HG03103 (cell line): ENCODE data around the gene MAST4.
A peak's percentile ranks its signal among the peaks of the same experiment; 100 is the strongest.
"Not testable (repeated sequence)": the region's sequence is repeated elsewhere in the genome, so short reads cannot be mapped to it uniquely, and the experiment has no call there.

Experiments used
- ATAC-seq: cut with Tn5 transposase; IDR thresholded peaks from one replicate; pipeline ENCODE4 v1.9.1; 2021; ENCODE audit warnings: low read depth; ENCODE audit not compliant: unreplicated experiment

MAST4 gene

DNA sequence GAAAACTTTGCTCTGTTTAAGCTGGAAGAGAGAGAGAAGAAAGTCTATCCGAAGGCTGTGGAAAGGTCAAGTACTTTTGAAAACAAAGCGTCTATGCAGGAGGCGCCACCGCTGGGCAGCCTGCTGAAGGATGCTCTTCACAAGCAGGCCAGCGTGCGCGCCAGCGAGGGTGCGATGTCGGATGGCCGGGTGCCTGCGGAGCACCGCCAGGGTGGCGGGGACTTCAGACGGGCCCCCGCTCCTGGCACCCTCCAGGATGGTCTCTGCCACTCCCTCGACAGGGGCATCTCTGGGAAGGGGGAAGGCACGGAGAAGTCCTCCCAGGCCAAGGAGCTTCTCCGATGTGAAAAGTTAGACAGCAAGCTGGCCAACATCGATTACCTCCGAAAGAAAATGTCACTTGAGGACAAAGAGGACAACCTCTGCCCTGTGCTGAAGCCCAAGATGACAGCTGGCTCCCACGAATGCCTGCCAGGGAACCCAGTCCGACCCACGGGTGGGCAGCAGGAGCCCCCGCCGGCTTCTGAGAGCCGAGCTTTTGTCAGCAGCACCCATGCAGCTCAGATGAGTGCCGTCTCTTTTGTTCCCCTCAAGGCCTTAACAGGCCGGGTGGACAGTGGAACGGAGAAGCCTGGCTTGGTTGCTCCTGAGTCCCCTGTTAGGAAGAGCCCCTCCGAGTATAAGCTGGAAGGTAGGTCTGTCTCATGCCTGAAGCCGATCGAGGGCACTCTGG lies 567.8 kb downstream of the MAST4 start:
- ATAC-seq = no peak

DNA sequence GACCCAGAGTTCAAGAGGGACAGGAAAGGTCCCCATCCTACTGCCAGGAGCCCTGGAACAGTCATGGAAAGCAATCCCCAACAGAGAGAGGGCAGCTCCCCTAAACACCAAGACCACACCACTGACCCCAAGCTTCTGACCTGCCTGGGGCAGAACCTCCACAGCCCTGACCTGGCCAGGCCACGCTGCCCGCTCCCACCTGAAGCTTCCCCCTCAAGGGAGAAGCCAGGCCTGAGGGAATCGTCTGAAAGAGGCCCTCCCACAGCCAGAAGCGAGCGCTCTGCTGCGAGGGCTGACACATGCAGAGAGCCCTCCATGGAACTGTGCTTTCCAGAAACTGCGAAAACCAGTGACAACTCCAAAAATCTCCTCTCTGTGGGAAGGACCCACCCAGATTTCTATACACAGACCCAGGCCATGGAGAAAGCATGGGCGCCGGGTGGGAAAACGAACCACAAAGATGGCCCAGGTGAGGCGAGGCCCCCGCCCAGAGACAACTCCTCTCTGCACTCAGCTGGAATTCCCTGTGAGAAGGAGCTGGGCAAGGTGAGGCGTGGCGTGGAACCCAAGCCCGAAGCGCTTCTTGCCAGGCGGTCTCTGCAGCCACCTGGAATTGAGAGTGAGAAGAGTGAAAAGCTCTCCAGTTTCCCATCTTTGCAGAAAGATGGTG lies 568.8 kb downstream of the MAST4 start:
- no peak for ATAC-seq

DNA sequence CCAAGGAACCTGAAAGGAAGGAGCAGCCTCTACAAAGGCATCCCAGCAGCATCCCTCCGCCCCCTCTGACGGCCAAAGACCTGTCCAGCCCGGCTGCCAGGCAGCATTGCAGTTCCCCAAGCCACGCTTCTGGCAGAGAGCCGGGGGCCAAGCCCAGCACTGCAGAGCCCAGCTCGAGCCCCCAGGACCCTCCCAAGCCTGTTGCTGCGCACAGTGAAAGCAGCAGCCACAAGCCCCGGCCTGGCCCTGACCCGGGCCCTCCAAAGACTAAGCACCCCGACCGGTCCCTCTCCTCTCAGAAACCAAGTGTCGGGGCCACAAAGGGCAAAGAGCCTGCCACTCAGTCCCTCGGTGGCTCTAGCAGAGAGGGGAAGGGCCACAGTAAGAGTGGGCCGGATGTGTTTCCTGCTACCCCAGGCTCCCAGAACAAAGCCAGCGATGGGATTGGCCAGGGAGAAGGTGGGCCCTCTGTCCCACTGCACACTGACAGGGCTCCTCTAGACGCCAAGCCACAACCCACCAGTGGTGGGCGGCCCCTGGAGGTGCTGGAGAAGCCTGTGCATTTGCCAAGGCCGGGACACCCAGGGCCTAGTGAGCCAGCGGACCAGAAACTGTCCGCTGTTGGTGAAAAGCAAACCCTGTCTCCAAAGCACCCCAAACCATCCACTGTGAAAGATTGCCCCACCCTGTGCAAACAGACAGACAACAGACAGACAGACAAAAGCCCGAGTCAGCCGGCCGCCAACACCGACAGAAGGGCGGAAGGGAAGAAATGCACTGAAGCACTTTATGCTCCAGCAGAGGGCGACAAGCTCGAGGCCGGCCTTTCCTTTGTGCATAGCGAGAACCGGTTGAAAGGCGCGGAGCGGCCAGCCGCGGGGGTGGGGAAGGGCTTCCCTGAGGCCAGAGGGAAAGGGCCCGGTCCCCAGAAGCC lies 569.6 kb downstream of the MAST4 start:
- ATAC-seq = peak; percentile 83

DNA sequence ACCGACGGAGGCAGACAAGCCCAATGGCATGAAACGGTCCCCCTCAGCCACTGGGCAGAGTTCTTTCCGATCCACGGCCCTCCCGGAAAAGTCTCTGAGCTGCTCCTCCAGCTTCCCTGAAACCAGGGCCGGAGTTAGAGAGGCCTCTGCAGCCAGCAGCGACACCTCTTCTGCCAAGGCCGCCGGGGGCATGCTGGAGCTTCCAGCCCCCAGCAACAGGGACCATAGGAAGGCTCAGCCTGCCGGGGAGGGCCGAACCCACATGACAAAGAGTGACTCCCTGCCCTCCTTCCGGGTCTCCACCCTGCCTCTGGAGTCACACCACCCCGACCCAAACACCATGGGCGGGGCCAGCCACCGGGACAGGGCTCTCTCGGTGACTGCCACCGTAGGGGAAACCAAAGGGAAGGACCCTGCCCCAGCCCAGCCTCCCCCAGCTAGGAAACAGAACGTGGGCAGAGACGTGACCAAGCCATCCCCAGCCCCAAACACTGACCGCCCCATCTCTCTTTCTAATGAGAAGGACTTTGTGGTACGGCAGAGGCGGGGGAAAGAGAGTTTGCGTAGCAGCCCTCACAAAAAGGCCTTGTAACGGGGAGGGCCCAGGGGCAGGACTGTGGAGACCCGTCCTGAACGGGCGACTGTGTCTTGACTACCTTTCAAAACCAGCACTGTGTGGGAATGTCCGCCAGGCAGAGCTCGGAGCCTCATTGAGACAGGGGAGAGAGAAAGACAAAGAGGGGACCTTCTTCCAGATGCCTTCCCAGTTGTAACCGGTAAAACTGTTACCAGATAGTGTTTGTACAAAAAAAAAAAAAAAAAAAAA lies 570.5 kb downstream of the MAST4 start:
- peak; percentile 36 for ATAC-seq

DNA sequence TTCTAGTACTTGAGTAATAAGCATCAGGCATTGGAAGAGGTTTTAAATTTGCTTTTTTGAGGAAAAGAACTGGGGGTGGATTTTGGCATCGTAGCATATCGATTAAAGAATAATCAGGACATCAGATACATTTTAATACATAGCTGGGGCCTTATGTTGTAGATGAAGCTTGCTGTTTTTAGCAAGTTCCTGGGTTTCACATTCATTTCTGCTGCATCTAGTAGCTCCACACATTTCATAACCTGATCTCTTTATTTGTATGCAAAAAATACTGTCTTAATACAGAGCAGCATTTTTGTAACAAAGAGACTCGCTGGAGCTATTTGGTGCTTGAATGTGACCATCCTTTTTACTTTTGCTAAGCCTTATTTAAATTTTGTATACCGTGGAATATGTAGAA lies 571.9 kb downstream of the MAST4 start:
- ATAC-seq = no peak

DNA sequence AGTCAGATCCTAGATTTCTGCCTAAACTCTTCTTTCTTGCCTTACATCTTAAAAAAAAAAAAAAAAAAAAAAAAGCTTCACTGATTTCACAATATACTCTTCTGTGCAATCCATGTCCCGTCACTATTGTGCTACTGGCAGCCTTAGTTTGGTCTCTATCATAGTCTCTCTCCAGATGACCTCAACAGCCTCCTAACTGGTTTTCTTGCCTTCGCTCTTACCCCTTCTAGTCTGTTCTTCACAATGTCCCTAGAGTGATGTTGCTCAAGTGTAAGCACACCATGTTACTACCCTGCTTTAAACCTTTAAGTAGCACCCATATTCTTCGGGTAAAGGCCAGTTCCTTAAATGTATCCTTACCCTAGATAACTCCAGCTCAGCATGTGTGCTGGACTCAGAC lies 574.6 kb downstream of the MAST4 start:
- ATAC-seq = no peak

DNA sequence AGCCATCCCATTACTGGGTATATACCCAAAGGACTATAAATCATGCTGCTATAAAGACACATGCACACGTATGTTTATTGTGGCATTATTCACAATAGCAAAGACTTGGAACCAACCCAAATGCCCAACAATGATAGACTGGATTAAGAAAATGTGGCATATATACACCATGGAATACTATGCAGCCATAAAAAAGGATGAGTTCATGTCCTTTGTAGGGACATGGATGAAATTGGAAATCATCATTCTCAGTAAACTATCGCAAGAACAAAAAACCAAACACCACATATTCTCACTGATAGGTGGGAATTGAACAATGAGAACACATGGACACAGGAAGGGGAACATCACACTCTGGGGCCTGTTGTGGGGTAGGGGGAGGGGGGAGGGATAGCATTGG lies 577.2 kb downstream of the MAST4 start:
- not testable (repeated sequence) for ATAC-seq

DNA sequence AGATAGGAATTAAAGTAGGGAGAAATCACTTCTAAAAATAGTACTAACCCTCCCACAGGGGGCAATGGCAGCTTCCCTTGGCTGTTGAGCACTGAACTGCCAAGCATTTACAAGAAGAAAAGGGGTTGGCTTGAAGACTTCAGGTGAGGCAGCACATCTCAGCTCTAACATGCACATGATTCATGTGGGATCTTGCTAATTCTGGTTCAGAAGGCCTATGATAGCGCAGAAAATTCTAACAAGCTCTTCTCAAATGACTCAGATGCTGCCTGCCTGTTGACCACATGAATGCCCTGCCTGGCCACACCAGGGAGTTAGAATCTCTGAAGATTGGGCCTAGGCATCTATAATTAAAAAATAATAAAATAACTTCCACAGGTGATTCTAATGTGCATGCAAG lies 577.8 kb downstream of the MAST4 start:
- ATAC-seq = no peak

DNA sequence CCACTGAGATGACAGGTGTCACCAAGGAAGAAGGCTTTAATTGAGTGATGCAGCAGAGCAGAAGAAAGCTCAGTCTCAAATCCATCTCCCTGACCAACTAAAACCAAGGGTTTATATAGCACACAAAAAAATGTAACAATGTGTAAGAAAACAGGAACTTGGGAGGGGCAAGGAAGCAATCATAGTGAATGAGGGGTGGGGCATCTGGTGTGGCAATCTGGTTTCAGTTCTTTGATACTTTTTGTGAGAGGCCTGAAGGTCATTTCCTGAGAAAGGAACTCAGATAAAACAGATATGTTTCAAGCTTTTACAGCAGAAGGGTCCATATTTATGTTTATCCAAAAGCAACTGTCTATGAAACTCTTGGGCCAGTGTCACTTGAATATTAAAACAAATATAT lies 580.7 kb downstream of the MAST4 start:
- ATAC-seq = no peak

DNA sequence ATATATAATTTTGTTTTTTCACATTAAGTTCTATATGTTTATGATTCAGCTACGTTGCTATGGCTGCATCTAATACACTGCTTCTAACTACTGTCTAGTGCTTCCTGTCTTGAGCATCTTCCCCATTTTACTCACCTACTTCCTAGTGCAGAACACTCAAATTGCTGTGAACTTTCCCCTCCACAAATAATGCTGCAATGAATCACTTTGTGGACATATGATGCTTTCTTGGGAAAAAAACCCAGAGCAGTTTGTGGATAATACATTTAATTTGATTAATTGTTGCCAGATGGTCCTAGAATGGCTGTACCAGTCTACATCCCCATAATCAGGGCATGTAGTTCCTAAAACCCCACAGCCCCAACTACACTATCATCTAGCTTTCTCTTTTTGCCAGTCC lies 581.9 kb downstream of the MAST4 start:
- no peak for ATAC-seq

DNA sequence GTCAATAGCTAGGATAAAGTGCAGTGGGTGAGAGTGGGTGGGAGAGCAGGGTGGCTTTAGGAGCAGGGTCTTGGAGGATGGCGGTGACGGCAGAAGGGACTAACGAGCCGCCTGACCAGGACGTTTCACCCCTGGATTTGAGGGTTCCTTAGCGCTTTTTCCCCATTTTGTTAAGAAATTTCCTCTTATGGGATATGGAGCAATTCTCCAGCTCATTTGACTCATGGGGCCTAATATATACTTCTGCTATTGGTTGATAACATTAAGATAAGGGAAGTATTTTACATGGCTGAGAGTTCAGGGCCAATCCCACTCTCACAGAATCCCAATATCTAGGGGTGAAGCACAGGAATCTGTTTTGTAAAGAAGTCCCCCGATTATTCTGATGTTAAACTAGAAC lies 582.8 kb downstream of the MAST4 start:
- ATAC-seq = no peak

DNA sequence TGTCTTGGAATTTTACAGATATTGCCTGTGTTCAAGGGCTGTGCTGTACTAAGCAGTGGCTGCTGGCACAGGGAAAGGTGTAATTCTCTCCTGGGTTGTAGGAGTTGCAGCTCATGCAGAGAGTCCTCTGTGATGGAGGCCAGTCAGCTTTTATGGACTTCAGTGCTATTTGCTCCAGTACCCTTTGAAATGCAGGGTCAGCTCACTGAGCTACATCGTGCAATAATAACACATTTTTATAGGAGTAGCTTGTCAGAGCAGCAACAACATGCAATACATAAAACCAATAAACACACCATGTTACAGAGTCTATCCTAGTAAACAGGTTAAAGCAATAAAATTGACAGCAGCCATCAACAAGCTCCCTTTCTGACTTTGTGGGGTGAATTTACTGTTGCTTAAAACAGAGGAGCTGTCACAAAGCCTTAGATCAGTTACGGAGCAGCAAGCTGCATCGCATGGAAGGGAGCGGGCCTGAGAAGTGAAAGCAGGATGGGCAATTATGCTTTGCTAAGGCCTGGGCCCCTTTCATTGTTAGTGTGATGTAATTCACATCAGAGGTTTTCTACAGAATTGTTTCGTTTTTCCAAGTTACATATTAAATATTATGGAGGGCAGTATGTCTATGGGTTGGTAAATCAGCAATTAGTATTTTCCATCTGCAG lies 583.6 kb downstream of the MAST4 start:
- no peak for ATAC-seq

DNA sequence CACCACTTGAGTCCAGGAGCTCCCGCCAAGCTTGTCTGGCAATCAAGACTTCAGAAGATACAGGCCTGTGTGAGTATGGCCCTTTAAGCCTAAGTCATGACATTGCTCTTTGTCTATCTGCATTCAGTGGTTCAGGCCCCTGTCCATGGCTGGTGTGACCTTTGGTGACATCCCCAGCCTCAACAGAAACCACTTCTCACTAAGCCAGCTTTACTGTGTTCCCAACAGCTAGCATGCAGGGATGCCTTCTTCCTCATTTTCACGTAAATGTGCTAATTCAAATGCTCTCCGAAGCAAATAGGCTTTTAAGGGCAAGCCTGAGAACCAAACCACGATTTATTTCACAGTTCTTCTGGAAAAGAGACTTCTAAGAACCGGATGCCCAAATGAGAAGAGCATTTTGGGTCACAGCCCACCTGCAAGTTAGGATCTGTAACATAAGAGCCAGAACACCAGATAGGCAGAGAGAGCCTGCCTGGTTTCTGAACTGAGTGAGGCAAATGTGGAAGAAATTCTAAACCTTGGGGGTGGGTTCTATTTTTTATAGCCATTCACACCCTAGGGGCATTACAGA lies 585.5 kb downstream of the MAST4 start:
- no peak for ATAC-seq

DNA sequence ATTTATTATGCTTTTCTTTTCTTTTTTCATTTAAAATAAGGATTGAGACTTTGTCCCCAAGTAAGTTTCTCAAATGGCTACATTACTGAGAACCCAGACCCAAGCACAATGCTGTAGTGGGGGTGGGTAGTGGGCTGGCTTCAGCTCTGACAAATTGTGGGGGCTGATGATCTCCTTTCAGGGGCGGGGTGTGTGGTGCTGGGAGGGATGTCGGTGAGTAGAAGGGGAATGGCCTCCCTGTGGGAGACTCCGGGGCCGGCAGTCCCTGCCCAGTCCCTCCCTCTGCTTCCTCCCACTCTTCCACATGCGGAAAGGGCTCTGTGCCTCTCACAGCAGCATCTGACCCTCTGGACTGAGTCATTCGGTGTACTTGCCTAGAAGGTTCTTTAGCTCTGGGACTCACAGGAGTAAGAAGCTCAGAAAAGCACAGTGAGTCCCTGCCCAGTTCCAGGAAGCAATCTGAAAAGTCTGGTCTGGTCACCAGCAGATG lies 586.2 kb downstream of the MAST4 start:
- ATAC-seq = no peak

DNA sequence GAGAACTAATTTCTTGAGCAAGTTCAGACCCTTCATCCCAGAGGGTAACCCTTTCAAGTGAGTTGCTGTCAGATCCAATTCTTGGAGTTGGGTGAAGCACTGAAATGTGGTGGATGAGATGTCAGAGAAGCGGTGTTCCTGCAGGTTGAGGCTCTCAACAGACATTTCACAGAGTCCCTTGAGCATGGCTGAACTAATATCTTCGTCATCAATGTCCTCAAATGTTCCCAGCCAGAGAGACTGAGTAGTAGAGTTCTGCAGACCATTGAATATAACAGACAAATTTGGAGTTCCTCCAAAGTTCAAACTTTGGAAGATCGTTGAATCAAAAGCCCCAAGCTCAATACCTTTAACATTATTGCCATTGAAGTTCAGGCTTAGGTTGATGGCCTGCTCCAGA lies 587.7 kb downstream of the MAST4 start:
- ATAC-seq = no peak

DNA sequence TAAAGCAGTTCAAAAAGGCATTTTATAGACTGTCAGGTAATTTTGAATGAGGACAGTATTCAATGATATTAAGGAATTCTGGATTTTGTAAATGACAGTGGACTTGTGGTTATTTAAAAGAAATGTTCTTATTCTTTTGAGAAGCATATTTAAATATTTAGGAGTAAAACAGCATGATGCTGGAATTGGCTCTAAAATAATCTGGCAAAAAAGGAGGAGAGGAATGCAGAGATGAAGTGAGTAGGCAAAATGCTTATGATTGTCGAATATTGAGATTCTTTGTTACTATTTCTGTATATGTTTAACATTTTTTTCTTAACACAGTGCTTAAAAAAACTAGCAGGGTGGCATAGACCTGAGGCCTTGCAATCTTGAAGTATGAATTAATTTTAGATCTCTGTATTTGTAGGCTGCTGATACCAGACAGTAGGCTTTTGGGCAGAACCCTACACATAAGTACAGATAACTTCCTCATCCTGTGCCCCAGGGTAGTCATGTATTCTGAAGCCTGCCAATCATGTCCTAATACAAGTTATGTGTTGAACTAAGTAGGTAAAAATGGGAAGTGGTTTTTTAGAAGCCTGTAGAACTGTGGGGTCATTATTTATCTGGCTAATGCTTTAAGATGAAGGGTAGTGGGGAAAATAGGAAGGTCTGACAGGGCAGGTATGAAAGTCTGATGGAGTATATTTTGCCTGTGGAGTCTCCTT lies 591.0 kb downstream of the MAST4 start:
- ATAC-seq = no peak

DNA sequence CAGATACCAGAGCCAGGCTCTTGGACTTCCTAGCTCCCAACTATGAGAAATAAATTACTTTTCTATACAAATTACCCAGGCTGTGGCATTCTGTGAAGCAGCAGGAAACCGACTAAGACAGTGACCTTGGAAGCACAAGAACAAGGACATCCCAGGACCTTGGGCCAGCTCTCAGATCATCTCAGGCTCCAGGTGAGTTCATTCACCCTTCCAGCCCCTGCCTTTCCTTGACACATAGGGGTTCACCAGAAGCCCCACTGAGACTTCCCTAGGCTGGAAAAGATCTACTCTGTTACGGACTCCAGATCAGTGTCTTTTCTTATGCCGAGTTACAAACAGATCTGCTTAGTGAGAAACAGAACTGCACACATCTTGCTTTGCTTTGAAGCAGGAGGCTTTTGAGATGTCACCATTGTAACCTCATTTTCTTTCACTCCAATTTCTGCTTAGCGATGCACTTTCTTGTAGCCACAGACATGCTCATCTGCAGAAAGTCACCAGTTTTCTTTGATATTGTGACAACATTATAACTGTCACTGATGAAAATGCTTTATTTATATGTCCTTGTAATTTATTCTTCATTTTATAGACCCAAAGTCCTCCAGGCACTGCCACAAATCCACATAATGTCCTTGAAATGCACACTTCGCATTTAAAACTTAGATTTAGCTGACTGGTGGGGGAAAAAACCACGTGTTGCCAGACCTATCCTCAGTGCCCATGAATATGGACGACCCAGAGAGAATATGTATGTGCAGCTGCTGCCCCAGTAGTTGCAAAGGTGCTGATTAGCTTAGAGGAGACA lies 592.3 kb downstream of the MAST4 start:
- ATAC-seq = no peak

DNA sequence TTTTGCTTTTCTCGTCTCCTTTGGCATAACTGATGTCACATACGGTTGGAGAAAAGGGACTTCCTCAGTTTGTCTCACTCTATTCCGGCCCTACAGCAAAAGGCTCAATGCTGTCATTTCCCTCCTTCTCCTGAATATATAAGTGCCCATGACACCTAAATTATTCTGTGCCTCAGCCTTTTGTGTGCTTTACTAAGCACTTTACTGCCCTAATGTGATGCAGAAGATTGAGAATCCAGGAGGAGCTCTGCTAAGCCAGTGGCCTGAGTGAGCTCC lies 592.8 kb downstream of the MAST4 start:
- ATAC-seq = no peak
